HG02798 (cell line): ENCODE data around the gene SOS1.

Source experiments
- ATAC-seq: cut with Tn5 transposase; IDR thresholded peaks from one replicate; pipeline ENCODE4 v1.9.1; 2021; ENCODE audit warnings: mild to moderate bottlenecking; ENCODE audit not compliant: unreplicated experiment, poor library complexity

Gene SOS1

GRCh38 chr2:39050109-39050508 is 70.7 kb downstream of the SOS1 start:
- ATAC-seq = no peak

- ATAC-seq = no peak
Observed at GRCh38 chr2:39039072-39039471, 81.8 kb downstream of the SOS1 start.

DNA sequence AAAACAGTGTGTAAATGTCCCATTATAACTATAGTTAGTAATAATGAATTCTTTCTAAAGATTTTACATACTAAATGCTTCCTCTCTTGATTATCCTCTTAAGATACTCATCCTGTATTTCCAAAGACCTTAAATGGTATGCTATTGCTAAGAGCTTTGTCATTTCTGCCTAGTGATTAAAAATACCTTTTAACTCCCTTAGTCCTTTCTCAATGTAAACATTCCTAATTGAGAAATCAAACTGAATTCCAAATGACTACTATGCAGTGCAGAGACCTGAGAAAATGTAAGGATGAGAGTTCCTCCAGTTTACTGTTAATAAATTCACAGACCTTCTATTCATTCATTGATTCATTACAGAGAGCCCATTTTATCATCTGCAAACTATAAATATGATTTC is 86.9 kb downstream of the SOS1 start:
- ATAC-seq = no peak

- ATAC-seq = no peak
Observed at GRCh38 chr2:39027421-39027820, 93.4 kb downstream of the SOS1 start.

- ATAC-seq = no peak
Observed at GRCh38 chr2:39024833-39025232, 96.0 kb downstream of the SOS1 start.

DNA sequence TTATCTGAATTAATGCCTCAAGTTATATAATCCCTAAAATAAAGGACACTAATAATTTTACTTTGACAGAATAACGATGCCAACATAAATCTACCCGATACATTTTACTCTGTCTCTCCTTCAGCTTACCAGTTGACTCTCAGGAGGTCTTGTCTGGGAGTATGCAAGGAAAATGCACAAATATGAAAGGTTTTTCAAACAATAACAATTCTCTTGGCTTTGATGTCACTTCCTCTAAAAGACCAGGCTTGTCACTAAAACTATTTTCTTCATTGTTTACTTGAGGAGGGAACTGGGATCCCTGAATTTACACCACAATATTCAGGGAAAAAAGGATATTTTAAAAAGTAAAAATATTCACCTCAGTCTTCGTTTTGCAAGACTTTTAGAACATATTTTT is 97.2 kb downstream of the SOS1 start:
- no peak for ATAC-seq

DNA sequence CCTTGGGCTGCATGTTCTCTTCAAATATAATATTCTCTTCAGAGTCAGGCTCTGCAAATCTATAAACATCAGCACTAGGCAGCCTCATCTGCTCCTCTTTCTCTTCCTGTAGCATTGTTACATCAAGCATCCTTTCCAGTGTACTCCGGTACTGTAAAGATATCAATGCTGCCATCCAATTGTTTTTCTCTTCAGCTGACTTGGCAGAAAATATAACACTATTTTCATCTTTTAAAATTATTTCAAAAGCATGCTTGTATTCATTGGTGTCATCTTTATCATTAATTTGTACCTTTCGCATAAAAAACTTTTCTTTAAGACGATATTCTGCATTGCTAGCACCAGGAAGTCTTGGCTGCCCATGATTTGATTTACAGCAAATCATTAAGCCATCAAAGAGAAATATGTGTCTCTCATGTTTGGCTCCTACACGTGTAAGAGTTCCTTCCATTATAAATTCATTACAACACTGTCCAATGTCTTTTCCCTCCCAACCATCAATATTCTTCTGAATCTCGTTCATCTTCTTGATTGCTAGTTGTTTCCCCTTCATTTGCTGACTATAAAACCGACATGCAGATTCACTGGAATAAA is 98.1 kb downstream of the SOS1 start:
- no peak for ATAC-seq

GRCh38 chr2:39020383-39020782 is 100.5 kb downstream of the SOS1 start:
- no peak for ATAC-seq

DNA sequence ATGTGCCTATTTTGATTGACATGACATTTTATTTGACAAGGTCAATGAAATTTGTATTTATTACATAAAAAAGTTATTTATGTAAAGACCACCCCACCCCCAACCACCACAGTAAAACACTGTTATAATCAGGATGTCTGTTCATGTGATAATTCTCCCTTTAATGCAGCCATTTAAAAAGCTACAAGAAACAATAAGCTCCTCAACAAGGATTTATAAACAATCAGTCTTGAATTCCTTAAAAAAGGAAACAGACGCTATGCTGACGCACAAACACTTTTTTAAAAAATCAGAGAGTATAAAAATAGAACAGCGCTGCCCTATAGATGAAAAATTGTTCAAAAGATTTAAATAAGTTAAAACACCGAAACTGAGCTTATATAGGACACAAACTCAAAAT is 102.2 kb downstream of the SOS1 start:
- no peak for ATAC-seq

DNA sequence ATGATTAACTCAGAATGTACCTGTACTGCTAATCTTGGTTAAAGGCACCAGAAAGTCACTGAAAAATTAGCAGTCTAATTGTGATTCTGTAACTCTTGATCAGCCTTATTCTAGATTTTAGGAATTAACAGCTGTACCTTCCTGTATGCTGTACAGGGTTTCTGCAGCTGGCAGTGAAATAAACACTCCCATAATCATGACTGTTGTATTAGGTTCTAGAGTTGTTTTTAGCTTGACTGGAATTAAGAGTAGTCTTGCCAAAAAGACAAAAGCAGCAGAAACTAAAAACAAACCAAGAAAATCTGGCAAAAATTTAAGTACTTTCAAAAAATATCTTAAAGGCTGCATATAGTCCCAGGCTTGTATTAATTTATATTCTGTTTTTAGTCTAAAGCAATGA is 103.5 kb downstream of the SOS1 start:
- ATAC-seq = no peak

DNA sequence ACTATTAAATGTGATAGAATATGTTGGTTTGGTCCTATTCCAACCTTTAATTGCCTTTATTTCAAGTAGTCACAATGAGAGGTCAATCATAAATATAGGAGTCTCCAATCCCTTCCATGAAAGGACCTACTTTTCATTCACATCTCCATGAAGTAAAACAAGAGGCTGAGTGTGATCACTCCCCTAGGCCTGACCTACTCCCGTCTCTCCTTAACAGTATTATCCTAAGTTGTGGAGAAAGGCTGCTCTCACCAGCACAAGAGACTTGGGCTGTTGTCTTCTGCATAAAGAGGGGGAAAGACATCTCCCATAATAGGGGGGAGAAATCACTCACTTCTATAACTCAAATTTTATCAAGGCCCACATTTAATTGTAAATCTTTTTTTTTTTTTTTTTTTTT is 105.4 kb downstream of the SOS1 start:
- no peak for ATAC-seq

DNA sequence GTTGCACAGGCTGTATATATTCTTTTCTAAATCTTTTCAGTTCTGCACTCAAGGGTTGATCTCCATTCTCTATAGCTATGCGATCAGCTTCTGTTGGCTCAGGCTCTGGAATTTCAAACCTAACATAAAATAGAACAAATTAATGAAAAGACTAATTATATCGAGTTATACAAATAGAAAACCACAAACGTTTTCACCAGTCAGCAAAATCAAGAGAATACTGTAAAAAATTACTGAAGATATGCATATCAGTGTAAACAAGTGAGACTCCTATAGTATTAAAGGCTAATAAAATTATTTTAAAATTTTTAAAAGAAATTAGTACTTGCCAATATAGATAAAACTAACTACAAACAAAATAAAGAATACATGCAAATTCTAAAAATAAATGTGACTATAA is 107.0 kb downstream of the SOS1 start:
- ATAC-seq = no peak

DNA sequence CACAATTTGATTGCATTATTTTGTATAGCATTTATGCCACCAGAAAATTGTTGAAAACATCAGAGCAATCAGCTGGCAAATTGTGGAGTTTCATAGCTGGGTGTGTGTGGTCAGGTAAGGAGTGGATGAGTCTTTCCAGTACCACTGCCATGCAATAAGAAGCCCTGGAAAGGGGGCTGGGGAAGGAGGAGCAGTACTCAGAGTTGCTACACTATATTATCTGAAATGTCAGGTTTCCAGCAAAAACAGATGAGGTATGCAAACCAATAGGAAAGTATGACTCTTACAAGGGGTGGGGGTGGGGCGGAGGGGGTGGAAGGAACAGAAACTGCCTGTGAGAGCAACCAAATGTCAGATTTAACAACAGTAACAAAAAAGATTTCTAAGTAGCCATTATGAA is 112.2 kb downstream of the SOS1 start:
- no peak for ATAC-seq

GRCh38 chr2:39007875-39008504 is 112.9 kb downstream of the SOS1 start:
- ATAC-seq = no peak

GRCh38 chr2:39000552-39000951 is 120.3 kb downstream of the SOS1 start:
- ATAC-seq = no peak

GRCh38 chr2:38997781-38998180 is 123.1 kb downstream of the SOS1 start:
- no peak for ATAC-seq

DNA sequence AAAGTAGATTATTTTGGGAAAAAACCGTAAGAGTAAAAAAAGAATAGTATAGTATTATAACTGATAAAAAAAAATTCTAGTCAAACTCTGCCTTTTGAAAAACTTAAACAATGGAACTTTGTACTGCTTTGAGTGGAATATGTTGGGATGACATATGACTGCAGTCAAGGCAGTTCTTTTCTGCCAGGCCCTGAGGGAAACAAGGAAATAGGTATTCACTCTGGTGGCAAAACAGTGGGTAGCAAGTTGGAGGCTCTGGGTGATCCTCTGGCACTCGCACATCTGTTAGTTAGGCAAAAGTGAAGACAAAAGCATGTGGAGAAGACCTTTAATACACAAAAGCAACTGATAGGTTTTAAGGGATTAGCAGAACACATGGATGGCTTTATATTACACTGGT is 129.0 kb downstream of the SOS1 start:
- no peak for ATAC-seq

- ATAC-seq = no peak
Observed at GRCh38 chr2:38988716-38989115, 132.1 kb downstream of the SOS1 start.

DNA sequence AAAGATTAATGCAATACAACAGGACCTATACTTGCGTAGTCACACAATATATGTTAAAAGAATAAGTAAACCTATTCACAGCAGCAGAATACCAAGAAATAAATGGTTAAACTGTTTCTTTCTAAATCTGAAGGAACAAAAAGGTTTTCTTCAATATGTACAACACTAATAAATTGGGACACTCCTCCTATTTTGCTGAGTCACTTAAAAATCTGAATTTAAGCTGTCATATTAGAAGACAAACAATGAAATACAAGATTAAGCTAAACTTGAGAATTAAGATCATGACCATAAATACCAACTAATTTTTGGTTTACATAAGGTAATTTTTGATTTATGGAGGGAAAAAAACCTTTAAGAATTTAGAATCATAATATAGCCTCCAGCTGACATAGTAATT is 138.4 kb downstream of the SOS1 start:
- no peak for ATAC-seq

GRCh38 chr2:38981670-38982357 is 139.0 kb downstream of the SOS1 start:
- no peak for ATAC-seq

DNA sequence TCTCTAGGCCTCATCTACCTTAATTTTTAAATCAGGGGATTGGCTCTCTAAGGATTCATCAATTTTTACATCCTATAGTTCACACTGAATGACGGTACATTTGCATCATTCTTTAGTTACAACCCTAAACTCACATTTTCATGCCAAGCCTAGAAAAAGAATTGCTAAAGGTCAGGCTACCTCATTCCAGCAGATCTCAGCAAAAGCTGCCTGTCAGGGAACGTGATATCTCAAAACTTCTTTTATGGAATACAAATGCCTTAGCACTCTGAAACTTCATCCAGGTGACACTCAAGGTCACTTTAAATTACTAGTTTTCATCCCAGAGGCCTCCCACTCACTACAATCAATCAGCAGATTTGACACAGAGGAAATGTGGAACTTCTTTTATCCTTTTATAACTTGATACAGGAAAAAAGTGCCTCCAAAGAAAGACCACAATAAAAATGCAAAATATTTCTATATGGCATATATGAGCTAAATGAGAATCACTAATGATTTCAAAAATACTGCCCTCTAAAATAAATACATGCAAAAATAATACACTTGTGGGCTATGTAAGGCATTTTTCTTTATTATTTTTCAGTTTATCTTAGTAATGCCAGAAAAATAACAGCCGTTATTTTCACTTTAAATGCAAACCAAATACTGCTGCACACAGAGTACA is 139.7 kb downstream of the SOS1 start:
- no peak for ATAC-seq
